Mesenteric fat pad (tissue), 1 donor: Measurements from ENCODE around the gene ARMC12. TPM values are rescaled to one million over a fixed set of nuclear protein-coding genes. Genes with fewer than 3 reads are reported as not detected.

Experiments
- DNase-seq: peaks from one replicate; pipeline ENCODE4 v3.0.0-alpha.2; 2020; ENCODE audit warnings: low spot score
- total RNA-seq: library from RNA; stranded (reverse); fragmentation: NEBNext Ultra II Directional; extraction: Animal tissue kit (Norgen Biotek cat#: 25700); gene quantifications from one replicate; pipeline ENCODE4 v1.2.1, GENCODE V29; 2021
- donor health status: DM: yes; HTN: yes; CAD: no.

ARMC12 gene
- total RNA-seq, 1 donor from 2014 or later, result 0.58 TPM

DNA sequence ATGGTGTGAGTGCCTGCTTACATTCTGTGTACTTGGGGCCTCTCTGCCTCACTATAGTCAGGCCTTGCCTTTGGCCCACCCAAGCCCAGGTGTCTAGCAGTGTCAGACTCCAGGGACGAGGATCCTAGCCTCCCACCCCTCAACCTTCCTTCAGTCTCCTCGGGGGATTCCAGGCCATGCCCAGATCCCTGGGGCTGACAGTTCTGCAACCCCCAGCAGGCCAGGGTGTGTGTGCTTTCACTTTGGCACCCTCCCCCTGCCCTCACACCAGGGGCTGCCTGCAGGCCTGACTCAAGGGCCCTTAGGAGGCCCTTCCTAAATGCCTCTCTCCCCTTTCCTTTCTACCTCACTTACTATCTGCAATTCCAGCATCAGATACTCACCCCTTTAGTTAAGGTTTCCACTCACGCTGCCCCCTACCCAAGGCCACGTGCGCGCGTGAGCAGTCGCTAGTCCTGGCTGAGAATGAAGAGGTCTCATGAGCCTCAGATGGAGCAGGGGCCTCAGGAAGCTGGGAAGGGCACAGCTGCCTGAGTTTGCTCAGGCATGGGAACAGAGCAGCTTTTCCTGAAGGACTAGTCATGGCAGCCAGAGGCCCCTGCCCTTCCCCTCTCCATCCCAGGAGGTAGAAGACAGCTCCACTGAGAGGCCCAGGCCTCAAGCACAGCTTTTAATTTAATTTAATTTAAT, 61.1 kb downstream of the ARMC12 start:
- no peak for DNase-seq

Other genes with a start within 250 kb of the ARMC12 start
- 25.3 TPM for gene TEAD3, start 240.0 kb upstream of the ARMC12 start, total RNA-seq
- gene TULP1, start 224.1 kb upstream of the ARMC12 start, total RNA-seq, result not detected
- gene FKBP5, start 48.1 kb upstream of the ARMC12 start, total RNA-seq, result 212 TPM
- not detected for gene CLPSL2, start 39.6 kb downstream of the ARMC12 start, total RNA-seq
- not detected for gene CLPSL1, start 44.0 kb downstream of the ARMC12 start, total RNA-seq
- gene CLPS, start 60.3 kb downstream of the ARMC12 start, total RNA-seq, result 3.5 TPM
- not detected for gene LHFPL5, start 68.3 kb downstream of the ARMC12 start, total RNA-seq
- gene SRPK1, start 184.1 kb downstream of the ARMC12 start, total RNA-seq, result 32.9 TPM